GM21529 (cell line): ENCODE data around the gene GHITM.
"Not testable (repeated sequence)": the region's sequence is repeated elsewhere in the genome, so short reads cannot be mapped to it uniquely, and the experiment has no call there.

Source experiments
- ATAC-seq: cut with Tn5 transposase; IDR thresholded peaks from one replicate; pipeline ENCODE4 v1.9.1; 2021; ENCODE audit not compliant: unreplicated experiment

GHITM gene

DNA sequence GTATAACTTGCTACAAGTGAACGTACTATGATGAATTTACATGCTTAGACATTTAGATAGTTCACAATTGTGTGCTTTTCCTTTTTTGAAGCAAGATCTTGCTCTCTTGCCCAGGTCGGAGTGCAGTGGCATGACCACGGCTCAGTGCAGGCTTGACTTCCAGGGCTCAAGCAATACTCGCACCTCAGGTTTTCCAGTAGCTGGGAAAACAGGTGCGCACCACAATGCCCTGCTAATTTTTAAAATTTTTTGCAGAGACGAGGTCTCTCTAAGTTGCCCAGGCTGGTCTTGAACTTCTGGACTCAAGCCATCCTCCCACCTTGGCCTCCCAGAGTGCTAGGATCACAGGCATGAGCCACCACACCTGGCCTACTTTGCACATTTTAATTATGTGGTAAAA is 36.1 kb downstream of the GHITM start:
- ATAC-seq = no peak

DNA sequence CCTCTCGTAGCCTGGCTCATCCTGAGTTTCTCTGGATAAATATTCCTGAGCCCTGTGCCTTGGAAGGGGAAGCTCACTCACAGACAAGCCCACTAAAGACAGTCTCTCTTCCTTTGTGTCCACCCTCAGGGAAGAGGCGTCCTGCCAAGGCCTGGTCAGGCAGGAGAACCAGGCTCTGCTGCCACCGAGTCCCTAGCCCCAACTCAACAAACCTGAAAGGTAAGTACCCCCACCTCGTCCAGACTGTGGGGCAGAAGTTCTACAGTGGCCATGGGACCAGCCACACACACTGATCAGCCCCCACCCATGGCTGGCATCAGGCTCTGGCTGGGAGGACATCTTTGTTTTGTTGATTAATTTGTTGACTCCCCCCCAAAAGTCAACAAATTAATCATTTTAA is 37.0 kb downstream of the GHITM start:
- ATAC-seq = no peak

DNA sequence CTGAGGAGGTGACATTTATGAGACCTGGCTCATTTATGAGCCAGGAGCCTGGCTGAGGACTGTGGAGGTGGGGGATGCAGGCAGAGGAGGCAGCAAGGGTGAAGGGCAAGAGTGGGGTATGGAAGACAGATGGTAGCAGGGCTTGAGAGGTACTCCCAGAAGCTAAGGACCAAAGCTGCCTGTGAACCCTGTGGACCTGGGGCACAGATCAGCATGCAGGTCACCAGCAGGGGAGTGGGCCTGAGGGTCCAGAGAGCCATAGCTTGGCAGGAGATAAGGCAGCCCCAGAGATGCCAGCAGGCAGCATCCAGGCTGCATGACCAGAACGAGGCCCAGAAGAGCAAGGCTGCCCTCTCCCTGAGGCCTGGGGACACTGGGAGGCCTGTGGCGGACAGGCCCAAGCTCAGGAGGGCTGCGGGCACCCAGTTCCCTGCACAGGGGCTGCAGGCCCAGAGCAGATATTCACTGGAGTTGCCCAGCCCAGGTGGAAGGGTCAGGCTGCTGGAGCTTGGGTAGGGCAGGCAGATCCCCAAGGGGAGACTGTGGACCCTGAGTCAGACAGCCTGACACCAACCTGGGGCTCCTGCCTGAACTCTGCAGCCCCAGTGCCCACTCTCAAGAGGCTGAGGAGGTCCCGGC is 37.6 kb downstream of the GHITM start:
- ATAC-seq = no peak

- ATAC-seq = peak; percentile 32
Measured at GRCh38 chr10:84177541-84178141, 38.3 kb downstream of the GHITM start.

DNA sequence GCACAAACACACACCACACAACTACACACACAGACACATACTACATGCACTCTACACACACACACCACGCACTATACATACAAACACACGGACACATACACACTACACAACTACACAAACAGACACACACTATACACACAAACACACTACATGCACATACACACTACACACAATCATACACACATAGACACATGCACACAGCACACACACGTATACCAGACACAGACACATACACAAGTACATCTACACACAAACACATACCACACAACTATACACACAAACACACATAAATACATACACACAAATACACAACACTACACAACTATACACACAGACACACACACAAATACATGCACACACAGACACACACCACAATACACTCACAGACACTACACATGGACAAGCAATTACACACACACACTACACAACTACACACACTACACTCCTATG is 38.9 kb downstream of the GHITM start:
- no peak for ATAC-seq

- ATAC-seq = peak; percentile 94
Measured at GRCh38 chr10:84179059-84179710, 39.9 kb downstream of the GHITM start.

DNA sequence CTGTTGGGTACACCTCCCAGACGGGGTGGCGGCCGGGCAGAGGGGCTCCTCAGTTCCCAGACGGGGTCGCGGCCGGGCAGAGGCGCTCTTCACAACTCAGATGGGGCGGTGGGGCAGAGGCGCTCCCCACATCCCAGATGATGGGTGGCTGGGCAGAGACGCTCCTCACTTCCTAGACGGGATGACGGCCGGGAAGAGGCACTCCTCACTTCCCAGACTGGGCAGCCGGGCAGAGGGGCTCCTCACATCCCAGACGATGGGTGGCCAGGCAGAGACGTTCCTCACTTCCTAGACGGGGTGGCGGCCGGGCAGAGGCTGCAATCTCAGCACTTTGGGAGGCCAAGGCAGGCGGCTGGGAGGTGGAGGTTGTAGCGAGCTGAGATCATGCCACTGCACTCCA is 41.1 kb downstream of the GHITM start:
- ATAC-seq = not testable (repeated sequence)

DNA sequence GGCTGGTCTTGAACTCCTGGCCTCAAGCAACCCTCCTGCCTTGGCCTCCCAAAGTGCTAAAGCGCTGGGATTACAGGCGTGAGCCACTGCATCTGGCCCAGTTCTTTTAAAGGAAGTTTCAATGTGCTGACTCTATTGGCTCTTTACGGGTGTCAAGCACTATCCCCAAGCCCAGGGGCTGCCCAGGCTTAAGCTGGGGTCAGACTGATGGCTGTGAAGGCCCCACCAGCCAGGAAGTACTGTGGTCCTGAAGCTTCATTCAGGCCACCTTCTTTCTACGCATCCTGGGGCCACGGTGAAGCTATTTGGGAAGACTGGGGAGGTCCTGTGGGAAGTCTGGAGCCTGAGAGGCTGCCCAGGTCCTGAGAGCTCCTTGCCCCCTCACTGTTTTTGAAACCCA is 42.3 kb downstream of the GHITM start:
- ATAC-seq = no peak

GRCh38 chr10:84184517-84184916 is 45.2 kb downstream of the GHITM start:
- peak; percentile 57 for ATAC-seq

DNA sequence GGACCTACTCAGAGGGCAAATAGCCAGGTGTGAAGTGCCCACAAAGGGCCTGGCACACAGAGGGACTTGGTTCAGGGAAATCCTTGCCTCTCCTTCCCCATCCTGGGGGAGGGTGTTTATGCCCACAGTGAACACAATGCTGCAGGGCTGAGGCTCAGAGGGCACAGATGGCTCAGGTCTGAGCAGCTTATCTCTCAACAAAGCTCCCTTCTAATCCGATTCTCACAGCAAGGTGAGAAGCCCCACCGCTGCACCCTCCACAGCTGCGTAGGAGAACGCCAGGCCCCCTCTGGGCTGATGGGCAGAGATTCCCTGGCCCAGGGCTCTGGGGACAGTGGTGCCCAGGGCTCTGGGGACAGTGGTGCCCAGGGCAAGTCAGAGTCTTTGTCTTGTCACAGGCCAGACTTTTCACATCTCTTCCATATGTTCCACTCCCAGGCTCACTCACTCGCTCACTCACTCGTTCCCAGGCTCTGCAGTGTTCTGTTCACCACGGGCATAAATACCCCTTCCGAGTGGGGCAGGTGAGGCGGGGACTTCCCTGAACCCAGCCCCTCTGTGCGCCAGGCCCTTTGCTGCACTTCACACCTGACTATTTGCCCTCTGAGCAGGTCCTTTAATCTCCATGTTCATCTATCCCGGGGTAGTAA is 46.3 kb downstream of the GHITM start:
- no peak for ATAC-seq

DNA sequence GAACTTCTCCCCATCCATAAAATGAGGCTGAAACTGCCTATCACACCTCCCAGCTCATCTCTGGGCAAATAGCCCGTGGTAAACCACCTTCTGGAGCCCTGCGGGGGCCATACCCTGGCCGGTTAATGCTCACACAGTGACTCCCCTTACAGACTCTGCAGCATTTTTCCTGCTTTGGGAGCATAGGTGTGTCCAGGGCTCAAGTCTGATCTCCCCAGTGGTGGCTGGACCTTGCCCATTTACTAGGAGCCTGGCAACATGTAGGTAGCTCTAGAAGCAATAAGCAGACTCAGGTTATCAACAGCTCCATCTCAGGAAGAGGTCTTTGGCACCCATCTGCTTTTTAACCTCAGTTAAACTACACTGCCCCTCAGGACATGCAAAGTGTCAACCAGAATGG is 49.5 kb downstream of the GHITM start:
- no peak for ATAC-seq

- ATAC-seq = no peak
Measured at GRCh38 chr10:84190621-84191020, 51.3 kb downstream of the GHITM start.

DNA sequence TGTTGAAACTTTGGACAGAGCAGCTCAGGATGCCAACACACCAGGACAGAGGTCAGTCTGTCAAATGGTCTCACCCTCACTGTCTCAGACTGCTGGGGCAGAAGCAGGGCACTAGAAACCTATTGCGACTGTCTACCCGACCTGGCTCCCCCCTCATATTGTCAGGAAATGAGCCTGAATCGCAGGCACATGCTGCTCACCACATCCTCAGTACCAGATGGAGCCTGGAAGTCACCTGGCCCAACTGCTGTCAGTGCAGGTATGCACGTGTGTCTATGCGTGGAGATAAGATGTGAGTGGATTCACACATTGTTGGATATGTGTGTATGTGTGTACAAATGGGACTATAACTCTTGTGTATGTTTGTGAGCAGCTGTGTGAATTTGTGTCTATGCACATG is 51.8 kb downstream of the GHITM start:
- no peak for ATAC-seq

- no peak for ATAC-seq
Measured at GRCh38 chr10:84193327-84193726, 54.0 kb downstream of the GHITM start.

- no peak for ATAC-seq
Measured at GRCh38 chr10:84193846-84194423, 54.6 kb downstream of the GHITM start.

DNA sequence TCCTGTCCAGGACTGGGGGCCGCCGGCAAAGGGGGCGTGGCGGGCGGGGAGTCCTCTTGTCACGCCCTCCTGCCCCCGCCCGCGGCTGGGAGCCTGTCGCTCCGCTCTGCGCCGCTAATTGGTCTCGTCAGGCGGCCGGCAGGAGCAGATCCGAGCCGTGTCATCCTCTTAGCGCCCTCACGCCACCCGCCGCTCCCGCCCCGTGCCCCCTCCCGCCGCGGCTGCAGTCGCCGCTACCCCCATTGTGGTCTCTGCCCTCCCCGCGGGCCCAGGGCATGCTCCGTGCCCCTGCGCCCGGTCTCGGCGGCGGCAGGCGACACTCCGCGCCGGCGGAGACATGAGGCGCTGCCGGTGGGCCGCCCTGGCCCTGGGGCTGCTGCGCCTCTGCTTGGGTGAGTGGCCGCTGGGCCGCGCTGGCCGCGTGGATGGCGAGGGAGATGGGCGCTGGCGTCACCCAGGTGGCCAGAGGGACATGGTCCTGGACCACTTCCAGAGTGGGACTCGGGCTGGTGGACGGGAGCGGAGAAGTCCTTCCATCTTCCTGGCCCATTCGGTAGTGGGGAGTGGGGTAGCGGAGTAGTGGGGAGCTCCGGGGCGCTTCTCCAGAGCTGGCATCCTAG is 55.2 kb downstream of the GHITM start, which contains the start of gene CDHR1:
CDHR1 (plus strand) TSS at position 114 of the 620 bp plus-strand sequence; CDS start at position 338, 224 bp downstream.
- peak; percentile 84 for ATAC-seq

DNA sequence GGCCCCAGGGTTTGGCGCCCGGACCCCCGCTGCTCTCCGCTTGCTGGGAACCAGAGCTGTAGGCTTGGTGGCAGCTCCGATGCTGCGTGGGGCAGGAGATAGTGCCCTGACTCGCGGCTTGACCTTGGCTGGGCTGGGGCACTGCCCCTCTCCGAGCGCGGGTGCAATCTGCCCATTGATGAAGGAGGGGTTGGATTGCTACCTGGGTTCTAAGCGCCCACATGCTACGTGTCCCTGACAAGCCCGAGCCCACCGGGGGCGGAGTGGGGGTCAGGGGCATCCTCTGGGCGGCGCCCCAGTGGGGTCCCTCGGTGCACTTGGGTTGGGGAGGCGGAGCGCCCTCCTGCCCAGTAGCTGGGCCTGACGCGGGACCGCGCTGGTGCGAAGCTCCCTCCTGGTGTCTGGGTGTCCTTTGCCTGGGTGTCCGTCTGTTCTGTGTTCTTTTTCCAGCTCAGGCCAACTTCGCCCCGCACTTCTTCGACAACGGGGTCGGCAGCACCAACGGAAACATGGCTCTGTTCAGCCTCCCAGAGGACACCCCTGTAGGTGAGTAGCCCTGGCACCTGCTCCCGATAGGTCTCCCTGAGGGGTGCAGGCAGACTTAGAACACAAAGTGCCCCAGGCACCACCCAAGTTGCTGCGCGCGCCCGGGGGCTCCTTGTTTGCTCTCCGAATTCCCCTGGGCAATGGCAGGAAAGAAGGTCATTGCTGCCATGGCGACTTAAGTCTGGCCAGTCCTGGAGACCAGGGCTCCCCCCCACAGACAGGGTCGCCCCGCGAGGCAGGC is 55.9 kb downstream of the GHITM start:
- ATAC-seq = no peak

- ATAC-seq = no peak
Measured at GRCh38 chr10:84196083-84196482, 56.8 kb downstream of the GHITM start.

GRCh38 chr10:84196941-84197340 is 57.6 kb downstream of the GHITM start:
- ATAC-seq = no peak

GRCh38 chr10:84197643-84198042 is 58.3 kb downstream of the GHITM start:
- no peak for ATAC-seq
